ENCODE results near the gene MSRB1.

MSRB1 gene

DNA sequence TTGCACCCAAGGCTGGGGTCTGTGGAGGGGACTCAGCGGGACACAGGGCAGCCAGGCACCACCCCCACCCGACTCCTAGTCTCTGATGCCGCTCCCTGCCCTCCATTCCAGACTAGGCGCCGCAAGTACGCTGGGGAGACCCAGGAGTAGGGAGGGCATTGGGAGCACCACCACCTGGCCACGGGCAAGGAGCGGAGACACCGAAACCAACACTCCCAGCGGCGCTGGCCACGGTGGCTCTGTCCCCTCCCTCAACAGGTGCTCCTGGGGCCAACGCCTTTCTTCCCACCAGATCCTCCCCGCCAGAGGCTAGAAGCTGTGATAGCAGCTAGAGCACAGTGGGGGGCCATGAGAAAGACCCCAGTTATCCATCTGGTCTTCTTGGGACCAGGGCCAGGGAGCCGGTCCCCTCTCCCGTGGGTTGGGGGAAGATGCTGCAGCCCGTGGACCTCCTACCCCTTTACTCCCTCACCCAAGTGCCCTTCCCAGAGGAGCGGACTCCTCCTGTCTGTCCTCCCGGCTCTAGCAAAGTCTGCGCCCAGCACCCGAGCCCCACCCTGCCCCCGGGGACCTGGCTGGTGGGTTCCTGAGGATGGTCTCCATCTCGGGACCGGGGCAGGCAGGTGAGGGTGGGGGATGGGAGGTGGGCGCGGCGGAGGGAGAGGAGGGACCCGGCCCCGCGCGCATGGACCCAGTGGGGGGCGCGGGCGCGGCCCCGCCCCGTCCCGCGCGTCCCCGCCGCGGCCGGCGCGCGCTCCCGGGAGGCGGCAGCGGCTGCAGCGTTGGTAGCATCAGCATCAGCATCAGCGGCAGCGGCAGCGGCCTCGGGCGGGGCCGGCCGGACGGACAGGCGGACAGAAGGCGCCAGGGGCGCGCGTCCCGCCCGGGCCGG is 46.5 kb upstream of the MSRB1 start, which contains the start of gene SYNGR3:
Gene SYNGR3 (plus strand): TSS at position 762 of the 892 bp plus-strand sequence. CDS start 133 bp downstream, outside the sequence.
- in situ Hi-C loops (cut with HindIII; ENCODE audit: low sequenced_read_pairs), result no loop called here
- TF ChIP-seq, protein P1, sequence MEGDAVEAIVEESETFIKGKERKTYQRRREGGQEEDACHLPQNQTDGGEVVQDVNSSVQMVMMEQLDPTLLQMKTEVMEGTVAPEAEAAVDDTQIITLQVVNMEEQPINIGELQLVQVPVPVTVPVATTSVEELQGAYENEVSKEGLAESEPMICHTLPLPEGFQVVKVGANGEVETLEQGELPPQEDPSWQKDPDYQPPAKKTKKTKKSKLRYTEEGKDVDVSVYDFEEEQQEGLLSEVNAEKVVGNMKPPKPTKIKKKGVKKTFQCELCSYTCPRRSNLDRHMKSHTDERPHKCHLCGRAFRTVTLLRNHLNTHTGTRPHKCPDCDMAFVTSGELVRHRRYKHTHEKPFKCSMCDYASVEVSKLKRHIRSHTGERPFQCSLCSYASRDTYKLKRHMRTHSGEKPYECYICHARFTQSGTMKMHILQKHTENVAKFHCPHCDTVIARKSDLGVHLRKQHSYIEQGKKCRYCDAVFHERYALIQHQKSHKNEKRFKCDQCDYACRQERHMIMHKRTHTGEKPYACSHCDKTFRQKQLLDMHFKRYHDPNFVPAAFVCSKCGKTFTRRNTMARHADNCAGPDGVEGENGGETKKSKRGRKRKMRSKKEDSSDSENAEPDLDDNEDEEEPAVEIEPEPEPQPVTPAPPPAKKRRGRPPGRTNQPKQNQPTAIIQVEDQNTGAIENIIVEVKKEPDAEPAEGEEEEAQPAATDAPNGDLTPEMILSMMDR (IDR thresholded peaks at IDR 0.05; ENCODE audit: low read depth, low read length, missing control alignments), result no peak
- peak within 1 kb of the TSS; percentile 21 for H3K4me3 ChIP-seq (ENCODE audit: low read depth, low read length)
- DNase-seq (ENCODE audit: low read depth), result no peak

DNA sequence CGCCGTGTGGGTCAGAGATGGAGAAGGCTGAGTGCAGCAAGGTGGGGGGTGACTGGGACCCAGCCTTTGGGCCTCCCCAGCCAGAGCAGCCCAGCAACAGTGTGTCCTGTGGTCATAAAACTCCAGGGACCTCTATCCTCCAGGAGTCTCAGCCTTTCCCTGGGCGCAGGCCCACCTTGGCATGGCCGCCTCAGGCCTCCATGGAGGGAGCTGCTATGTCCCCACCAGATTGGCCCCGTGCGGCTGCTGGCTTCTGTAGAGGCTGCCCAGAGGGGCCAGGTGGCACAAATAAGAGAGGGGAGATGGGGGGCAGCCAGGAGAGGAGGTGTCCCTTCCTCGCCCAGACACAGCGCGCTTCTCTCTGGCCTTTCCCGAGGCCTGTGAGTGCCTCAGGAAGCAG is 44.2 kb upstream of the MSRB1 start:
- DNase-seq (ENCODE audit: low read depth), result no peak
- in situ Hi-C loops (cut with HindIII; ENCODE audit: low sequenced_read_pairs), result no loop called here
- TF ChIP-seq, protein P1 (IDR thresholded peaks at IDR 0.05; ENCODE audit: low read depth, low read length, missing control alignments), result no peak
- H3K4me3 ChIP-seq (ENCODE audit: low read depth, low read length), result no peak overlapping the region

DNA sequence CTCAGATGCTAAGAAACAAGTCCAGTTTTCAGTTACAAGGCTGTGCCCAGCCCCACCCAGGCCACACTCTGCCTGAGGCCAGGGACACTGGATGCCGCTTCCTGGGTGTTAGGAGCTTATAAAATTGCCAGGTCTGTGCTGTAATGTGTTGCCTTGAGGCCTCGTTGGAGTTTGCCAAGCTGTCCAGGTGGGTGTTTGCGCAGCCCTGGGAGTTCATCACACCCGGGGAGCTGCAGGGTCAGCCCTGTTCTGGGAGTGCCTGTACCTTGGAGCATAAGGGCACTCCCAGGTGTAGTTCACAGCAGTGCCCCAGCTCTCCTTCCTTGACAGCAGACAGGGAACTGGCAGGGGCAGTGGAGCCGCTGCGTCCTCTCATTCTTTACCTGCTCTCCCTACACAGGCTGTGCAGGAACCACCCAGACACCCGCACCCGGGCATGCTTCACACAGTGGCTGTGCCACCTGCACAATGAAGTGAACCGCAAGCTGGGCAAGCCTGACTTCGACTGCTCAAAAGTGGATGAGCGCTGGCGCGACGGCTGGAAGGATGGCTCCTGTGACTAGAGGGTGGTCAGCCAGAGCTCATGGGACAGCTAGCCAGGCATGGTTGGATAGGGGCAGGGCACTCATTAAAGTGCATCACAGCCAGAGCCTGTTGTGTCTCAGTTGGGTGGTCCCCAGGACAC is 42.6 kb upstream of the MSRB1 start:
- TF ChIP-seq, protein P1 (IDR thresholded peaks at IDR 0.05; ENCODE audit: low read depth, low read length, missing control alignments), result no peak
- in situ Hi-C loops (cut with HindIII; ENCODE audit: low sequenced_read_pairs), result no loop called here
- H3K4me3 ChIP-seq (ENCODE audit: low read depth, low read length), result no peak overlapping the region
- no peak for DNase-seq (ENCODE audit: low read depth)

DNA sequence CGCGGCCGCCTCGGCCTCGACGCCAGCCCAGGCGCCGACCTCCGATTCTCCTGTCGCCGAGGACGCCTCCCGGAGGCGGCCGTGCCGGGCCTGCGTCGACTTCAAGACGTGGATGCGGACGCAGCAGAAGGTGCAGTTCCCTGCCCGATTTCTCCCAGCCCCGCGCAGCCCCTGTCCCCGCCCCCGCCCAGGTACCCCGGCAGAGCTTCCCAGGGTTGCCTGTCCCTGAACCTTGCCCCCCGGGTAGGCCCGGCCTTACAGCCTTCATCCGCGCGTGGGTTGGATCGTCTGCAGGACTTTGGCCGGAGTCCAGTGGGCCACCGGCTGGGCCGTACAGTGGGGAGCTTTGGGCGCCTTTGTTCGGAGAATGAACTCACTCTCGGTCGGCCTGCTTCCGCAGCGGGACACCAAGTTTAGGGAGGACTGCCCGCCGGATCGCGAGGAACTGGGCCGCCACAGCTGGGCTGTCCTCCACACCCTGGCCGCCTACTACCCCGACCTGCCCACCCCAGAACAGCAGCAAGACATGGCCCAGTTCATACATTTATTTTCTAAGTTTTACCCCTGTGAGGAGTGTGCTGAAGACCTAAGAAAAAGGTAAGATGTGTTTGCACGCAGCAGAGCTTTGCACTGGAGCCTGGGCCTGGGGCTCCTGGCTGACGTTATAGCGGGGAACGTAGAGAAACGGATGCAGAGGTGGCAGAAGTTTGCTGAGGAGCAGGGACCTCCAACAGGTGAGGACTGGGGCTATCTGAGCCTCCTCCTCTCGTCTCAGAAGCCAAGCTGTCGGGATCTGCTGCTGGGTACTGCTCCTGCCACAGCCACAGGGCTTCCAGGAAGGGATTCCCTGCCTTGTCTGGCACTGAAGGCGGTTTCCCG is 41.6 kb upstream of the MSRB1 start:
- H3K4me3 ChIP-seq (ENCODE audit: low read depth, low read length), result peak overlapping the region; percentile 63
- in situ Hi-C loops (cut with HindIII; ENCODE audit: low sequenced_read_pairs), result loop anchor here (5.0 kb wide), 1 partner anchor 53 kb away; no protein-coding TSS in a partner anchor
- TF ChIP-seq, protein P1 (IDR thresholded peaks at IDR 0.05; ENCODE audit: low read depth, low read length, missing control alignments), result no peak
- DNase-seq (ENCODE audit: low read depth), result no peak

DNA sequence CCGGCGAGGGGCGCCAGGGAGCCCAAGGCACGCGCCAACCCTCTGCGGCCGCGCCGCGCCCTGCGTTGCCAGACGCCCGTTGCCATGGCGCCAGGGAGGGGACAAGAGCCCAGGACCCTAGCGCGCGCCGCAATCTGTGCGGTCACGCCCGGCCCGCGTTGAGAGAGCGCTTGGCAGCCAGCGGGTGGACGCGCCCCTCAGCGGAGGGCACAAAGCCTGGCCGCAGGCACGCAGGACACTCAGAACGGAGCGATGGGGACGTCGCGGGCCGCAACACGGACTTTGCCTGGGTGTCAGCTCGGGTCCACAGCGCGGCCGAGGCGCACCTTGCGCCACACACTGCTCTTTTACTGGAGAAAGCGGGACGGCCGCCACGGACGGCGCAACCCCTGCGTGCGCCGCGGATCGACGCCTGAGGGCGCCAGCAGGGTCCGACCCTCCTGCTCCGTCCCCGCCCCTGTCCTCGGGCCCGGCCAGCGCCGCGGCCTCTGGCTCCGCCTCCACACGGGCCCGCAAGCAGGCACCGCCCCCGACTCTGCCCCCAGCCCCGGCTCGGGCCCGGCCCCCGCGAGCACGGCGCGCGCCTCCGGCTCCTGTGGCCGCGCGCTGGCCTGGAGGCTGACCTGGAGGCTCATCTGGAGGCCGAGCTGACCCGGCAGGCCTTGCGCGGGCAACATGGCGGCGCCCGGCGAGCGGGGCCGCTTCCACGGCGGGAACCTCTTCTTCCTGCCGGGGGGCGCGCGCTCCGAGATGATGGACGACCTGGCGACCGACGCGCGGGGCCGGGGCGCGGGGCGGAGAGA is 40.7 kb upstream of the MSRB1 start, which contains the start of gene GFER:
Gene GFER (plus strand): TSS at position 650 of the 803 bp plus-strand sequence. CDS start 26 bp downstream, at position 676.
- TF ChIP-seq, protein P1 (IDR thresholded peaks at IDR 0.05; ENCODE audit: low read depth, low read length, missing control alignments), result peak; percentile 41
- in situ Hi-C loops (cut with HindIII; ENCODE audit: low sequenced_read_pairs), result loop anchor here (5.0 kb wide), 1 partner anchor 54 kb away; no protein-coding TSS in a partner anchor
- peak; percentile 74 for DNase-seq (ENCODE audit: low read depth)
- peak within 1 kb of the TSS; percentile 63 for H3K4me3 ChIP-seq (ENCODE audit: low read depth, low read length)

Data from astrocyte of the cerebellum (primary cell).